Stimulated activated CD4-positive, alpha-beta T cell treated with anti-CD3 and anti-CD28 coated beads, Interleukin-2, amount 100 ng/mL, for 4 hours (primary cell): Measurements from ENCODE around the gene TMEM80.
"Not testable (repeated sequence)": the region's sequence is repeated elsewhere in the genome, so short reads cannot be mapped to it uniquely, and the experiment has no call there.

Experiments
- DNase-seq: peaks from one replicate; pipeline ENCODE4 v3.0.0-alpha.2; 2020; ENCODE audit warnings: low read depth

TMEM80 gene

DNA sequence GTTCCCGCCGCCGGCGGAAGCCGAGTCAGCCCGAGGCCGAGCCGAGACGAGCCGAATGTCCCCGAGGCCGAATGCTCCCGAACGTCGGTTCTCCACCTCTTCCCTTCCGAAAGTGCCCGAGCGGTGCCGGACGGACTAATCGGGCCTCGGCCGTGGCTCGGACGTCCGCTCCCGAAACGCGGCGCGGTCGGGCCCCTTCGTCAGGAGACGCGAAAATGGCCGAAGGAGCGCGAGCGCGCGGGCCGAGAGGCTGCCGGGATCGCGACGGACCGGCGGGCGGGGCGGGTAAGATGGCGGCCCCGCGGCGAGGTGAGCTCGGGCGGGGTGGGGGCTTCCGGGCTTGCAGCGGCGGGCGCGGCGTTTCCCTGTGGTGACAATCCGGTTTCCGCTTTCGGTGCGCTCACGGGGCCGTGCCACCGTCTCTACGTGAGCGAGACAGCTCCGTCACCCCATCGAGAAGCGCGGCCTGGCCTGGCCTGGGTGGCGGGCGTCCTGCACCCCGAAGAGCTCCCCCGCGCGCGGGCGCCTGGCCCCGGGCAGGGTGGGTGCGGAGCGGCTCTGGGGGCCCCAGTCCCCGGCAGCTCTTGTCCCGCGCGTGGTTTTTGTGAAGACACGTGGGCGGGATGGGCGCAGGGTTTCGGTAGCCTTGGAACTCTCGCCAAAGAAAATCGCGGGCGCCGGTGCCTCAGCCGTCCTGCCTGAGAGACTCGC, at the start of gene TMEM80:
Gene TMEM80, plus strand, starts transcription at position 279 of the 711 bp plus-strand sequence. Its CDS starts 12 bp downstream, at position 291.
- peak; percentile 84 for DNase-seq

DNA sequence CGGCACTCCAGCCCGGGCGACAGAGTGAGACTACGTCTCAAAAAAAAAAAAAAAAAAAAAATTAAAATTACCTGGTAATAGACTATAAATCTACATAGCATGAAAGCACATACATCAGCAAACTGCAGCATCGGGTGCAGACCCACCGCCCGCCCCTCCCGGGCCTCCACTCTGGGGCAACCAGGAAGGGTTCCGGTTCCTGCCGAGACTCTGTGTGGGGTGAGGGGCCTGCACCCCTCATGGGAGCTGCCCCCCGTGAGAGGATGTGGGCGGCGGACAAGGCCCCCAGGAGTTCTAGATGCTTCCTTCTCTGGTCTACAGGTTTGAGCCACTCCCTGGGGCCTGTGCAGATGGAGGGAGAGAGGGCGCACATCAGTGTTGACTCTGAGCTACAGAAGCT, 49.4 kb upstream of the TMEM80 start:
- no peak for DNase-seq

DNA sequence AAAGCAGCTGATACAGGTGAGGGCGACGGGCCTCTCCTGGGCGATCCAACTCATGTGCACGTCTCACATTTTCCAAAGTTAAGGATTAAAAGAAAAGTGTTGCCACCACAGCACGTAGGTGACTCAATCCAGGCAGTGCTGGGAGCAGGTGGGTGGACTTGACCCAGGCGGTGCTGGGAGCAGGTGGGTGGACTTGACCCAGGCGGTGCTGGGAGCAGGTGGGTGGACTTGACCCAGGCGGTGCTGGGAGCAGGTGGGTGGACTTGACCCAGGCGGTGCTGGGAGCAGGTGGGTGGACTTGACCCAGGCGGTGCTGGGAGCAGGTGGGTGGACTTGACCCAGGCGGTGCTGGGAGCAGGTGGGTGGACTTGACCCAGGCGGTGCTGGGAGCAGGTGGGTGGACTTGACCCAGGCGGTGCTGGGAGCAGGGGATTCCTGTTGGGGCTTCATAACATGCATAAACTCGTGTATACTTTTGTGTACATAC, 47.9 kb upstream of the TMEM80 start:
- DNase-seq = not testable (repeated sequence)

DNA sequence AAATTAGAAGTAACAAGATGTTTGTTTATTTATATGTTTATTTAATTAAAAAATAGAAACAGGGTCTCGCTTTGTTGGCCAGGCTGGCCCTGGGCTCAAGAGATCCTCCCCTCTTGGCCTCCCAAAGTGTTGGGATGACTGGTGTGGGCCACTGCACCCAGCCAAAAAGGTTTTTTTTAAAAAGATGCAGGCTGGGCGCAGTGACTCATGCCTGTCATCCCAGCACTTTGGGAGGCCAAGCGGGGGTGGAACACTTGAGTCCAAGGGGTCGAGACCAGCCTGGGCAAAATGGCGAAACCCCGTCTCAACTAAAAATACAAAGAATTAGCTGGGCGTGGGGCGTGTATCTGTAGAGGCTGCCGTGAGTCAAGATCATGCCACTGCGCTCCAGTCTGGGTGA, 45.1 kb upstream of the TMEM80 start:
- no peak for DNase-seq

DNA sequence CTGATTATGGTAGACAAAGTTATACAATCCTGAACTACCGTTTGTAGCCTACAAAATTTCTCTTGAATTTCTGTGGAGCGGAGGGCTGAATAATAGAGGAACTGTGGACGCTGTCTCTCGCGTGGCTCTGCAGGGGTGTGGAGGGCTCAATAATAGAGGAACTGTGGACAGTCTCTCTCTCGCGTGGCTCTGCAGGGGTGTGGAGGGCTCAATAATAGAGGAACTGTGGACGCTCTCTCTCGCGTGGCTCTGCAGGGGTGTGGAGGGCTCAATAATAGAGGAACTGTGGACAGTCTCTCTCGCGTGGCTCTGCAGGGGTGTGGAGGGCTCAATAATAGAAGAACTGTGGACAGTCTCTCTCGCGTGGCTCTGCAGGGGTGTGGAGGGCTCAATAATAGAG, 42.5 kb upstream of the TMEM80 start:
- not testable (repeated sequence) for DNase-seq

DNA sequence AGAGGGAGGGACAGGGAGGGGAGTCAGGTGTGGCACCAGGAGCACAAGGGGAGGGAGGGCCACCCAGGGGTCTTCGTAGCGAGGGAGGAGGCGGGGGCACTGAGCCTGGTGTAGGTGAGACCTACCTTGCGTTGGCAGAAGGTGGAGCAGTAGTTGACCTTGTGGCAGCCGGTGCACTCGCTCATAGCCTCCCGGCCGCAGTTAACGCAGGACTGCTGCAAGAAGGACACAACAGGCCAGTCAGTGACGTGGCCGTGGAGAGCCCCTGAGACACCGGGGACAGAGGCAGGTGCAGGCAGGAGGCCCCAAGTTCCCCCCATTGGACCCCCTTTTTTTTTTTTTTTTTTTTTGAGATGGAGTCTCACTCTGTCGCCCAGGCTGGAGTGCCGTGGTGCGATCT, 41.8 kb upstream of the TMEM80 start:
- no peak for DNase-seq

DNA sequence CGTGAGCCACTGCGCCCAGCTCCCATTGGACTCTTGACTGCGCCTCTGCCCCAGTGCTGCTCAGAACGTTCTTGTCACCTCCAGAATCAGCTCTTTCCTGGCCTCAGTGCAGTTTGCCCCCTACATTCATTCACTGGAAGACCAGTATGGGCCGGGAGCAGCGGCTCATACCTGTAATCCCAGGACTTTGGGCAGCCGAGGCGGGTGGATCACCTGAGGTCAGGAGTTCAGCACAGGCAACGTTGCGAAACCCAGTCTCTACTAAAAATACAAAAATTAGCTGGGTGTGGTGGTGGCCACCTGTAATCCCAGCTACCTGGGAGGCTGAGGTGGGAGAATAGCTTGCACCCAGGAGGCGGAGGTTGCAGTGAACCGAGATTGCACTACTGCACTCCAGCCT, 41.2 kb upstream of the TMEM80 start:
- DNase-seq = not testable (repeated sequence)

DNA sequence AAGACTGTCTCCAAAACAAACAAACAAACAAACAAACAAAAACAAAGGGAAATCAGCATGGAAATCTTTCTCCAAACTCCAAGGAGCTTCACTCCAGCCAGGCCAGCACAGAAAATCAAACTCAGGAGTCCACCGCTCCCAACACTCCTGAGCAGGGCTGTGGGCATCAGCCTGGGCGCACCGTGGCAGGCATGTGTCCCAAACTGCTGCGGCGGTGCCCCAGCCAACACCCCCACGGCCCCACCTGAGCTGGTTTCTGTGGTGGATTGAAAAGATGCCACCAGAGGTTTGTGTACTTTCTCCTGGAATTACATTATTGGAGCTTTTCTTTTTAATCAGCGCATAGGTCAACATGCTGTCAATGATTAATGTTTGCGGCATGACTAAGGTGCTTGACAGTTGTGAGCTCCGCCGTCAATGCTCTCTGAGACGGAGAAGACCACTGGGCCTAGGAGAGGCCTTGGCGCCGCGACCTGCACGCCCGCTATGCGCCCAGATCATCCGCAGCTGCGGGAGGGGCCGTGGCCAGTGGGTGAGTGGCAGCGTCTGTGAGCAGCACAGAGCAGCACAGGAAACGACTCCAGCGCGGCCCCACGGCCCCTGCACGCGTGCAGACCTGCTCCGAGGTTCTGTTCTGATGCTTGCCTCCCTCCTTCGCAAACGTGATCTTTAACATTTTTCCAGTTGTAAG, 40.4 kb upstream of the TMEM80 start:
- DNase-seq = no peak

DNA sequence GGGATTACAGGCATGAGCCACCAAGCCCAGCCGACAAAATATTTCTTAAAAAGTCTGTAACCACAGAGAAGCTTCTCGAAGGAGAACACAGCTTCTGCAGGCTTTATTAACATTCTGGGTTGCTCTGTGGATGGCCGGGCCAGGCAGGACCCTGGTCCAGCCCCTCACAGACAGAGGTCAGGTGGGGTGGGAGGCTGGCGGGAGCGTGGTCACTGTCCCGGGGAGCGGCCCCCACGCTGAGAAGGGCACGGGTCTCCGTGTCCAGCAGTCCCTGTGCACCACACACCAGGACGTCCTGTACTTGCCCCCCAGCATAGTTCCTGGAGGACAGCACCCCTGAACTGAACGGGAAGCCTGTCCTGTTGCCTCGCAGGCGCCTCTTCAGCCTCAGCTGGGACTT, 39.2 kb upstream of the TMEM80 start:
- no peak for DNase-seq

DNA sequence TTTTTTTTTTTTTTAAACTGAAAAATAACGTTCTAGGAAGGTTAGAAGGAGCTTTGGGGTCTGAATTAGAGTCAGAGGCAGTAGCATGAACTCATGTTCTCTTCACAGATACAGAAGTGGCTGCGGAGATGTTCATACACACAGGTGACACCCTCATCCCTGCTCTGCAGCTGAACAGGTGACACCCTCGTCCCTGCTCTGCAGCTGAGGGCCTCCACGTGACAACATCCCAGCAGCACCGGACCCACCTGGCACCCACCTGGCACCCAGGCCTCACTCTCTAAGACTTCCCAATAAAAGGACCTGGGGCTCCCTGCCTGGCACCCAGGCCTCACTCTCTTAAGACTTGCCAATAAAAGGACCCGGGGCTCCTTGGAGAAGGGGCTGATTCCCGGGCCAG, 38.8 kb upstream of the TMEM80 start:
- DNase-seq = no peak

DNA sequence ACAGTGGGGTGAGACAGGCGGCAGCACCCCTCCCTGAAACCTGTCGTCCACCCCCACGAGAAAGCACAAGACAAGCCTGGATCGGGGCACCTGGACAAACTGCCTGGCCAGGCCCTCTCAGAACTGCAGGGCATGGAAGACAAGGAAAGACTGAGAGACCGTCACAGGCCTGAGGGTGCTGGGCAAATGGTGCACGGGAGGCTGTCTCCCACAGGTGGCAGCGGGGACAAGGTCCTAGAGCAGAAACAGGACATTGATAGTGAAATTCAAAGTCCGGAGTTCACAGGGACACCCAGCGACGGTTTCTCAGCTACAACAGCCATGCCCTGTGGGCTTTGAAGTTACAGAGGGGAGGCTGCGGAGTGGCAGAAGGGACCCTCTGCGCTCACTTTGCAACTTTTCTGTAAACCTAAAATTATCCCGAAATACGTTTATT, 37.9 kb upstream of the TMEM80 start:
- no peak for DNase-seq

DNA sequence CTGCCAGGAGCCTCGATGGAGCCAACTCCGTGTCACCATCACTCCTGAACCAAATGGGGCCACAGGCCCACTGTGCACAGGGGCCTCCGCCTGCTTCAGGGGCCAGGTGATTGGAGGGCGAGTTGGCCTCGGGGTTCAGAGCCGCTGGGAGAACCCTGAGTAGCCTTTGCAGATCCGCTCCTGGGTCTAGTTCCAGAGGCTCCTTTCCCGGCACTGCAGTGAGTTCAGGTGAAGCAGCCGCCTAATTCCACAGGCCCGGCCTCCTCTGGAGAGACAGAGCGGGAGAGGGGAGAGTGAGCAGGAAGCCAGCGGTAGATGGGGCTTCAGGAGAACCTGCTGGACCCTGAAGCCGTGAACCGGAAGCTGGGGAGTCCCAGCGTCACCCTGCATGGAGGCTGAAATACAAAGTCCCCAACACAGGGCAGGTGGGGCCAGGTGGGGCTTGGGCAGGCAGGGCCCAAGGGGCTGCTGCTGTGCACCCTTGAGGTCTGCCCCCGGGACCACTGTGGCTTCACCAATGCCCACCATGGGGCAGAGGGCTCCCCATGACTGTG, 36.0 kb upstream of the TMEM80 start:
- DNase-seq = no peak

DNA sequence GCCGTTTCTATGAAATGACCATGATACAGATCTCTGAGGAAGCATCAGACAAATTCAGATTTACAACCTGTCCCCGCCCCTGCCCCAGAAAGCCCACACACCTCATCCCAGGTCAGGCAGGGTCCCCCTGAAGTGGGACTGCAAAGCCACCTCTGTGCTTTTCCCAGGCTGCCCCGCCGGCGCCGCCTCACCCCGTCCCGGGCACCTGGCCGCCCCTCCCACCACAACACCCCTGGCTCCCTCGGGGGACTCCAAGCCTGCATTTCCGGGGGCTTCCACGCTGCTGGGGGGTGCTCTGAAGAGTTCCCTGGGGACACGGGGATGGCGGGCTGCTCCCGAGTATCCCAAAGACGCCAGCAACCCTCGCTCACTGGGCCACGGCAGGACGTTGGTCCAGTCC, 35.3 kb upstream of the TMEM80 start:
- DNase-seq = no peak

DNA sequence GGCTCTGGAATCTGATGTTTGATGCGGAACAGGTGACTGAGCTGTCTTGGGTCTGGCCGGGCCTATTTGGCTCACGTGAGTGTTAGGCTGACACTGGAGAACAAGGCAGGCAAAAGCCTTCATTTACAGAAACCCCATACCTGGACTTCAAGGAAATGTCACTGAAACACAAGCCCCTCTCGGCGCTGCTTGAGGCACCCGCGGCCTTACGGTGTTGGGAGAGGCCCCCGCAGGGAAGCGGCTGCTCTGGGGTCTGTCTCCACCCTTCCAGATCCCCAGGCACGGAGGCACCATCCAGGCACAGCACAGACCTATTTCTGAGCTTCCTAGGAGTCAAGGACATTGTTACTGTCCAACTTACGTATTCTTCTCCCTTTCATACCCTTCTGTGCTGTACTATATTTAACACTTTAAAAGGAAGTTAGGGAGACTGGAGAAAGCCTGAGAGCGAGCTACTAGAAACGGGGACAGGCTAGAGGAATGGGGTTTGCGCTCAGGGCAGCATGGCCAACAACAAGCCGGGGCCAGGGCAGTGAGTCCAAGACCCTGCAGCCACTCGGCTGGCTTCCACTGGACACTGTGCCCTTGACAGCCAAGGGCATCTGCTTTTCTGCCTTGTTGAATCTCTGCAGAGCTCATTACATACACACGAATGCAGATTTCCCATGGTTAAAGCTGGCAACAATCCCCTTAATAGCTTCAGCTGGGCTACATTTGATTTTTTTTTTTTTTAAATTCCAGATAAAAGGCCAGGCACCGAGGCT, 34.8 kb upstream of the TMEM80 start:
- DNase-seq = no peak

DNA sequence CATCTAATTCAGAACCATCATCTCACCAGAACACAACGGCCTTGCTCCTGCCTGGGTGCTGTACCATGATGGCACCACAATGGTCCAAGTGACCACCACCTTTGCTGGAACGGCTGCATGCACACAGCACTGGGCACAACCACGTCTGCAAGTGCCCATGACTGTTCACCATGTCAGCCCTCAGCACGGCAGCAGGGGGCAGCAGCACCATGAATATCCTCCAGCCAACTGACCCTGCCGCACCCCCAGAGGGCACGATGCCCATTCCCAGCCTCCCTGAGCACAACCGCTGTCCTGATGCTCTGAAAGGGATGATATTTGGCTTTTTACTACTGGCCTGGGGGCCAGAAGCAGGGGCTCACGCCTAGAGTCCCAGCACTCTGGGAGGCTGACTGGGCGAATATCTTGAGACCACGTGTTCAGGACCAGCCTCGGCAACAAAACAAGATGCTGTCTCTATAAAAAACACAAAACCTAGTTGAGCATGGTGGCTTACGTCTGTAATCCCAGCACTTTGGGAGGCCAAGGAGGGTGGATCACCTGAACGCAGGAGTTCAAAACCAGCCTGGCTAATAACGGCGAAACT, 32.8 kb upstream of the TMEM80 start:
- no peak for DNase-seq

DNA sequence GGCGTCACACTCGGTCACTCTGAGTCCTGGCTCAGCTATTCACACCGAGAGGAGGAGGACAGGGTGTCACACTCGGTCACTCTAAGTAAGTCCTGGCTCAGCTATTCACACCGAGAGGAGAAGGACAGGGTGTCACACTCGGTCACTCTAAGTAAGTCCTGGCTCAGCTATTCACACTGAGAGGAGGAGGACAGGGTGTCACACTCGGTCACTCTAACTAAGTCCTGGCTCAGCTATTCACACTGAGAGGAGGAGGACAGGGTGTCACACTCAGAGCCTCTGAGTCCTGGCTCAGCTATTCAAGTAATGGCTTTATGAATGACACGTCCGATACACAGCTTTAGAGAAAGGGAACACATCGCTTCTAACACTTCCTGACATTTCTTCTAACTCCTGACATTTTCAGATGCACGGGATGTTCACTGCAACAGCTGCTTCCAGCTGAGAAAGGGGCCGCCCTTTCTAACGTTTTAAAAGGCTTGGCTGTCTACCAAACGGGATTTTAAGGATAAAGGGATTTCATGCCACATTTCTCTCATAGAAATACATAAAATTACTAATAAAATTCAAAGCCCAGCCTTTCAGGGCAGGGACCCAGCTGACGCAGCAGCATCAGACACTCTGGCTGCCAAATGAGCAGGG, 30.4 kb upstream of the TMEM80 start:
- DNase-seq = no peak

DNA sequence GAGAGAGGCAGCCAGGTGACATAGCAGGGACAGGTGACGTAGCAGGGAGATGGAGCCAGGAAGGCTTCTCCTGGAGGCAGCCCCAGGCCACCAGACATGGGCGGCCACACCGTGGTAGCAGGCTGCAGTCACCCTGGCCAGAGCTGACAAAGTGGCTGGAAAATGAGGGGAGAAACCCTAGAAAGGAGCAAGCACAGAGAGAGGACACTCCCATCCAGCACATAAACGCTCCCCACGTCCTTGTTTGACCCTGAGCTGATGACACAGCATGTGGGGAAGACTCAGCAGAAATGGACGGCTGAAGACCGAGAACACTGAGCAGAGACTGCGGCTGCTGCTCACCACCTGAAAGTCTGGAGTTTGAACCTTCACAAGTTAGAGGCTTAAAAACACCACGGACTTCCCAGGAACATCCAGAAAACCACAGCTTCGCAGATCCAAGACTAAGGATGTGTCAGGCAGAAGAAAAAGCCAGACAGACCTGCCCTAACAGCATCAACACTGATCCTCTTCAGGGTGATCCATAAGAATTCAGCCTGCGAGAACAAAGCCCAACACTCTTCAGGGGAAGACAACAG, 29.8 kb upstream of the TMEM80 start:
- no peak for DNase-seq

DNA sequence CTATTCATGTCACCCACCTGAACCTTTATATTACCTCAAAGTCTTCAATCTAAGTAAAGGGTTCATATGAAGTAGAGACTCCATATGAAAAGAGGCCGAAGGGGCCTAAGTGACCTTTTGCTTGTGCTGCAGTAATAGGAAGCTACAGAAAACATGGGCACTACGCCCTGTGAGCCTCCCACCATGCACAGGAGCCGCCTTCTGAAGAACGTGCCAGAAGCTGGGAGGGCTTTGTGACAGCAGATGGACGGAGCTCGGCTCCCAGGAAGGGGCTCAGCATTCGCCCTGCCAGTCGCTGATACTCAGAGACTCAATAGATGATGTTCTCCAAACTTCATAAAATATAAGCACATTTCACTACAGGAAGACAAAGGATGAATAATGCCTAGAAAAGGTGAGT, 21.8 kb upstream of the TMEM80 start:
- no peak for DNase-seq

DNA sequence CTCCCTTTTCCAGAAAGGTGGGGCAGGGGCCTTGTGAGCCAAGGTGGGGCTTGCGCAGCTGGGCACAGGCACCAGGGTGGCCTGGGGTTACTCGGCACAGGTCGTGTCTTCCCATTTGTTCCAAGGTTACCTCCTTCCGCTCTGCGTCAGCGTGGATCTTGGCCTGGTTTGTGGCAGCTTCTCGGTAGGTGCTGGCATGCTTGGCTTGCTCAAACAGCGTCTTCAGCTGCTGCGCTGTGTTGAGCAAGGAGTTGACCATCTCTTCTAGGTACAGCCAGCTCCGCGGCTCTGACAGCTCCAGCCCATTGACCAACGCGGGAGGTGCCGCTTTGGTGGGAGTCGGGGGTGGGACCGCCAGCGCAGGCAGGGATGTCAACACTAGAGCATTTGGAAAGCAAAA, 21.2 kb upstream of the TMEM80 start:
- DNase-seq = no peak

DNA sequence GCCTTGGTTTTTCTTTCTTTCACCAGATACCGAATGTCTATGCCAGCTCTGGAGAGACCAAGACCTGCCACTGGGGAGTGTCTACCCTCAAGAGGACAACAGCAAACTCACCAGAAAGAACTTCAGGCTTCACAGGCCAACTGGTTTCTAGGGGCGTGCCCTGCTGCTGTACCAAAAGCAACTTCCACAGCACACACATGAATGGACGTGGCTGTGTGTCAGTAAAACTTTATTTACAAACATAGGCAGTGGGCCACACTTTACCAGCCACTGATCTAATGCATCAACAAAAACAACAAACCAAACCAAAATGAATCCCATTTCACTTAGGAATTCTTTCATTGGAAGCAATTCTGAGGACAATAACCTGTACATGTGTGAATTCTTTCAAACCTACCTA, 17.3 kb upstream of the TMEM80 start:
- DNase-seq = no peak
